Measurements from ENCODE around the gene MSANTD2.

The MSANTD2 gene

GRCh38 chr11:124736736-124737135 lies 63.5 kb downstream of the MSANTD2 start:
- no peak for DNase-seq

- DNase-seq, result no peak
Measured at GRCh38 chr11:124732230-124732629, 68.0 kb downstream of the MSANTD2 start.

- no peak for DNase-seq
Measured at GRCh38 chr11:124729571-124729970, 70.6 kb downstream of the MSANTD2 start.

GRCh38 chr11:124728134-124728533 lies 72.1 kb downstream of the MSANTD2 start:
- DNase-seq, result no peak

GRCh38 chr11:124727474-124727873 lies 72.7 kb downstream of the MSANTD2 start:
- DNase-seq, result no peak

- peak; percentile 12 for DNase-seq
Measured at GRCh38 chr11:124725719-124726105, 74.5 kb downstream of the MSANTD2 start.

GRCh38 chr11:124724979-124725718 lies 75.1 kb downstream of the MSANTD2 start:
- peak; percentile 42 for DNase-seq

- no peak for DNase-seq
Measured at GRCh38 chr11:124722176-124722575, 78.0 kb downstream of the MSANTD2 start.

GRCh38 chr11:124719534-124719933 lies 80.7 kb downstream of the MSANTD2 start:
- DNase-seq, result no peak

- DNase-seq, result peak; percentile 12
Measured at GRCh38 chr11:124718801-124719200, 81.4 kb downstream of the MSANTD2 start.

- DNase-seq, result peak; percentile 69
Measured at GRCh38 chr11:124717786-124718651, 82.2 kb downstream of the MSANTD2 start.

GRCh38 chr11:124717421-124717785 lies 82.8 kb downstream of the MSANTD2 start:
- DNase-seq, result peak; percentile 13

GRCh38 chr11:124716591-124716990 lies 83.6 kb downstream of the MSANTD2 start:
- no peak for DNase-seq

Measured in right kidney (tissue), 1 donor.